GM23248 (cell line): ENCODE data around the gene TTBK2.

Experiments used
- EZH2 ChIP-seq: fragments of 200-600 bp; sonication (generic); IDR thresholded peaks from 2 replicates; pipeline ENCODE4 v1.6.1; 2018; ENCODE audit warnings: antibody characterized with exemption, mild to moderate bottlenecking; ENCODE audit not compliant: insufficient read depth, poor library complexity, severe bottlenecking
- EZH2phosphoT487 ChIP-seq: fragments of 200-600 bp; sonication (generic); IDR thresholded peaks from 2 replicates; pipeline ENCODE4 v1.6.1; 2018; ENCODE audit warnings: antibody characterized with exemption, moderate library complexity, mild to moderate bottlenecking, low read depth; ENCODE audit not compliant: insufficient read depth

DNA sequence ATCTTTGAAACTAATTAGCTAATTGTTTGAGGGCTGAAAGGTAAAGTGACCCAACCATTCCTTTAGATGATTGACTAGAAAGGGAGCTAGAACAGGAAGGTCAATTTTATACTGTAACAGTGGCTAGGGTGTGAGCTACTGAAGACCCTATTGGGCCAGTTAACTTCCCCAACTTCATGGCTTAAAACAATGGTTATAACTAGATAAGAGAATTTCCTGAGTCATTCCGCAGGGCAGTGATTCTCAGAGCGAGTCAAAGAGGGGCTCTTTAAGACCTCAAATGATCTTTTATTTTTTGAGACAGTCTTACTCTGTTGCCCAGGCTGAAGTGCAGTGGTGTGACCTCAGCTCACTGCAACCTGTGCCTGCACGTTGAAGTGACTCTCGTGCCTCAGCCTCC lies 33.7 kb upstream of the TTBK2 start:
- TF ChIP-seq EZH2 (no peak), EZH2phosphoT487 (no peak)
